Astrocyte of the cerebellum (primary cell): Measurements from ENCODE around the gene NCMAP.

ENCODE experiments used
- DNase-seq: peaks from one replicate; pipeline ENCODE4 v3.0.0-alpha.2; 2011; ENCODE audit warnings: low read depth
- H3K4me3 ChIP-seq: 2 replicates; pipeline ENCODE4 v1.5.1; 2011; ENCODE audit warnings: mild to moderate bottlenecking, low read depth, low read length, moderate library complexity
- in situ Hi-C: cut with HindIII; loops from 2 replicates; pipeline ENCODE4 v1.10.0; 2017; ENCODE audit warnings: low sequenced_read_pairs
- TF ChIP-seq, protein P1 (sequence below): IDR thresholded peaks from 2 replicates; pipeline ENCODE4 v1.5.1; 2012; ENCODE audit warnings: low read length, low read depth, moderate library complexity, mild to moderate bottlenecking; ENCODE audit errors: missing control alignments

NCMAP gene

DNA sequence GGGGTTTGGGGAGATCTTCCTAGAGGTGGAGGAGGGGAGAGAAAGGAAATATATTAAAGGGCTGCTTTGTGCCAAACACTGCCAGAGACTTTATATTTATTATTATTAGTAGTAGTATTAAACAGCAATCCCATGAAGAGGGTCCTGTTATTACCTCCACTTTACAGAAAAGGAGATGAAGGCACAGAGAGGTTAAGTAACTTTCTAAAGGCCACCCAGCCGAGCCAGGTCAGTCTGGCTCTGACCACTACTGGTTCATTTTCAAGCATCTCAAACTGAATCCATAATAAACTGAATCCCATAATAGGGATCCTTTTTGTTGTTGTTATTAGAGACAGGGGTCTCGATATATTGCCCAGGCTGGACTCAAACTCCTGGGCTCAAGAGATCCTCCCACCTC, 12.6 kb downstream of the NCMAP start:
- H3K4me3 ChIP-seq, result no peak overlapping the region
- TF ChIP-seq, protein P1, sequence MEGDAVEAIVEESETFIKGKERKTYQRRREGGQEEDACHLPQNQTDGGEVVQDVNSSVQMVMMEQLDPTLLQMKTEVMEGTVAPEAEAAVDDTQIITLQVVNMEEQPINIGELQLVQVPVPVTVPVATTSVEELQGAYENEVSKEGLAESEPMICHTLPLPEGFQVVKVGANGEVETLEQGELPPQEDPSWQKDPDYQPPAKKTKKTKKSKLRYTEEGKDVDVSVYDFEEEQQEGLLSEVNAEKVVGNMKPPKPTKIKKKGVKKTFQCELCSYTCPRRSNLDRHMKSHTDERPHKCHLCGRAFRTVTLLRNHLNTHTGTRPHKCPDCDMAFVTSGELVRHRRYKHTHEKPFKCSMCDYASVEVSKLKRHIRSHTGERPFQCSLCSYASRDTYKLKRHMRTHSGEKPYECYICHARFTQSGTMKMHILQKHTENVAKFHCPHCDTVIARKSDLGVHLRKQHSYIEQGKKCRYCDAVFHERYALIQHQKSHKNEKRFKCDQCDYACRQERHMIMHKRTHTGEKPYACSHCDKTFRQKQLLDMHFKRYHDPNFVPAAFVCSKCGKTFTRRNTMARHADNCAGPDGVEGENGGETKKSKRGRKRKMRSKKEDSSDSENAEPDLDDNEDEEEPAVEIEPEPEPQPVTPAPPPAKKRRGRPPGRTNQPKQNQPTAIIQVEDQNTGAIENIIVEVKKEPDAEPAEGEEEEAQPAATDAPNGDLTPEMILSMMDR, result no peak
- DNase-seq, result no peak
- in situ Hi-C loops, result no loop called here

DNA sequence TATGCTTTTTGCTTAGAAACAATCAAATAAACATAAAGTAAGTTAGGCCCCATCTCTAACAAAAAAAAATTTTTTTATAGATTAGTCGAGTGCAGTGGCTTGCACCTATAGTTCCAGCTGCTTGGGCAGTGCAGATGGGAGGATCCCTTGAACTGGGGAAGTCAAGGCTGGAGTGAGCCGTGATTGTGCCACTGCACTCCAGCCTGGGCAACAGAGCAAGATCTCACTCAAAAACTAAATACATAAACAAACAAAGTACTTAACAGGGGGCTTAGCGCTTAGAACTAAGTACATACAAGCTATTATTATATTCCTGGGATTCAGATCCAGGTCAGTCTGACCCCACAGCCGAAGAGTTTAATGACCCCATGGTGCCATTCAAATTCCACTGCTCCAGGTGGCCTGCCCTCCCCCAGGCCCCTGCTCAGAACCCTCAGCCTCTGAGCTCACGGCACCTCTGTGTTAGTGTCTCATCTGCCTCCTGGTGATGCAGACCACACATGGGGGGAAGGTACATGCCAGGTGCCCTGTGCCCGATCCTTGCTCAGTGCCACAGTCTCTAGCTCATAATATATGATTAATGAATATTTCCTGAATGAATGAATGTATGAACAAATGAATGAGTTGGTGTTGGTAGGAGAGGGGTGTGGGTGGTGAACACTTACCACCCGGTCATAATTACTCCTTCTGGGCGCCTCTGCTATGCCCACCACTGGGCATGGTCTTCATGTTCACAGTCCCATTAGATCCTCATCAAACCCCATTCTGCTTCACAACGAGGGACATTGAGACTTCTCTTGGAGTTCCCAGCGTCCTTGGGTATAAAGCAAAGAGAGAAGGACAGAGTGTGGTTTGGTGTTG, 14.6 kb downstream of the NCMAP start:
- no peak for DNase-seq
- TF ChIP-seq, protein P1, result no peak
- no peak overlapping the region for H3K4me3 ChIP-seq
- in situ Hi-C loops, result no loop called here

DNA sequence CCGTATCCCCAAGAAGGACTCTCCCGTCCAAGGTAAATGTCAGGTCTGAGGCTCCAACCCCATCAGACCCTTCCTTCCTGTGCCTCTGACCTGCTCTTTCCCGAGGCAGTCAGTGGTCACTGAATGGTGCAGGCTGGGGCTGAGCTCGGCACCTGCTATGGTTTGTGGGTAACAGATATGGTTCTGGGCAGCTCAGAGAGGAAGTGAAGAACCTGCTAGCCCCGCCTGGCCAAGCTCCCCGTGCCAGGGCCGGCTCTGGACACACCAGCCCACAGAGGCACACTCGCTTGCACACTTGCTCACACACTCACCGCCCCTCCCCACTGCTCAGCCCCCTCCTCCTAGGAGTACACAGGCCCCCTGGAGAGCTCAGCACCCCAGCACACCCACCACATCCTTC, 16.4 kb downstream of the NCMAP start:
- no peak for DNase-seq
- in situ Hi-C loops, result no loop called here
- no peak overlapping the region for H3K4me3 ChIP-seq
- TF ChIP-seq, protein P1, result no peak

DNA sequence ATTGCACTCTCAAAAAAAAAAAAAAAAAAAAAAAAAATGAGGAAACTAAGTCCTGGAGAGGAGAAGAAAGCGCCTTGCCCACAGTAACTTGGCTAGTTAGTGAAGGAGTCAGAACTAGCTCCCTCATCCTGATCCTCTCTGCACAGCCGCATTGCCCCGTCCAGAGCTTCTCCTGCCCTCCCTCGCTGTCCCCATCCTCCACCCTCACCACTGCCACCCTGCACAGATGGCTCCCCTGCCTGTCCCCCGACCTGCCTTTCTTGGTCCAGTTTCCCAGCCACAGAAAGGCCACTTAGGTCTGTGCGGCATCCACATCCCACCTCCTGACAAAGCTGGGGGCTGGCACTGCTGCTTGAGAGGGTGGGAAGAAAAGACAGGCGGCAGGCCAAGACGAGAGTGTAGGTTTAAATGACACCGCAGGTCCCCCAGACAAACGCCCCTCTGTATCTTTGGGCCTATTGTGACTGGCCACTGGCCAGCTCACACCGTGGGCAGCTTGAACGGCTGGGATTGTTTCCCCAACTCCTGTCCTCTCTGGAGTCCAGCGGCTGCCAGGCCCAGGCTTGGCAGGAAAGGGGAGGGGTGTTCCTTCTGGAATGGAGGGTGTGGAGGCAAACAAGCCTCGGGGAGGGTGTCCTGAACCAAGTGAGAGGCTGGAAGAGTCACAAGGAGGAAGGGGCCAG, 20.2 kb downstream of the NCMAP start:
- no peak overlapping the region for H3K4me3 ChIP-seq
- in situ Hi-C loops, result no loop called here
- no peak for DNase-seq
- TF ChIP-seq, protein P1, result no peak

DNA sequence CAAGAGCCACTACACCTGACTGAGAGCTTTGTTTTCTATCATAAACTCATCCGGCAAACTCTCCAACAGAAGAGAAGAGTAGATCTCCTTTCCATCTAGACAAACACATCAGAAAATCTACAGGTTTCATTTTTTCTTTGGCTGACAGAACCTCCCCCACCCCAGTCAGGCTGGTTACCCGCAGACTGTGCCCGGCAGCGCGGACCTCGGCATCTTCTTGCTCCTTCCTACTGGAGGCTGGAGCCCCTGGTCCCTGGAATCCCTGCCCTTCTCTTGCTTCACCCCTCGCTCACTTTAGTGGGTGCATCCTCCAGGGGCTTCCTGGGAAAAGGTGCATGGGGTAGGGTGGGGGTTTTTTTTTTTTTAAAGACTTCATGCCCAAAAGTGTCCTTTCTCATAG, 23.0 kb downstream of the NCMAP start:
- in situ Hi-C loops, result no loop called here
- H3K4me3 ChIP-seq, result no peak overlapping the region
- TF ChIP-seq, protein P1, result no peak
- no peak for DNase-seq

DNA sequence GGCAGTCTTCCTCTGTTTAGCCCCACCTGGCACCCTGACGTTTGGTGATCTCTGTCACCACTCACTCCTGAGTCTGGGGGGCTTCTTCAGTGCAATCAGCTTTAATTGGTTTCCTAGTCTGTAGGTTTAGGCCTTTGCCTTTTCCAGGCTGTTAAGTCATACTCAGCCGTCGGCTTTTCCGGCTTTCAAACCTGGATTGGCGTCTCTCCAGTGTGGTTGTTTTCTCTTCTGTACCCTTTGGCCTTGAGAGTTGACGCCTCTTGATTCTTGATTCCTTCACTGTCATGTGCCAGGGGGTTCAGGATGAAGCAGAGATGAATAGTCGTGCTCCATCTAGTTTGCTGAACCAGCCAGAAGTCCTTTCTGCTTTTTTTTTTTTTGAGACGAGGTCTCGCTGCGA, 24.9 kb downstream of the NCMAP start:
- in situ Hi-C loops, result no loop called here
- DNase-seq, result no peak
- H3K4me3 ChIP-seq, result no peak overlapping the region
- TF ChIP-seq, protein P1, result no peak
